Measurements from ENCODE around the gene VTI1A. TPM values are rescaled to one million over a fixed set of nuclear protein-coding genes. Genes with fewer than 3 reads are reported as not detected.

The VTI1A gene
- total RNA-seq, 1 experiment from 2014 or later = 18.1 TPM

GRCh38 chr10:112823007-112823406 is 376.0 kb downstream of the VTI1A start:
- H3K27ac ChIP-seq = no peak overlapping the region
- H3K79me2 ChIP-seq (ENCODE audit: low read depth) = no peaks in the 10 kb centered on the region
- no peaks in the 10 kb centered on the region for H3K36me3 ChIP-seq (ENCODE audit: low read depth)
- no peak for DNase-seq
- POLR2A ChIA-PET (ENCODE audit: unreplicated experiment) = no interaction called here
- no peaks in the 10 kb centered on the region for H3K9me3 ChIP-seq (ENCODE audit: insufficient read depth, low read depth)
- H3K27me3 ChIP-seq (ENCODE audit: insufficient read depth, low read depth) = no peaks in the 10 kb centered on the region
- H2AFZ ChIP-seq = no peak overlapping the region
- no peaks in the 10 kb centered on the region for H3F3A ChIP-seq (ENCODE audit: insufficient read depth, low read depth)
- 0 out of 2 replicates have a peak, but pooled peaks cover 5% of the 10 kb centered on the region for H3K4me1 ChIP-seq (replicated peaks; ENCODE audit: insufficient read depth)
- no peaks in the 10 kb centered on the region for H4K20me1 ChIP-seq (ENCODE audit: insufficient read depth)
- H3K9me2 ChIP-seq (ENCODE audit: insufficient read depth) = no peaks in the 10 kb centered on the region
- no TSS peak for BruUV-seq (replicated peaks)
- CTCF ChIA-PET = no interaction called here
- H3K4me2 ChIP-seq = no peak overlapping the region
- no peak for TF ChIP-seq CTCF (conservative IDR thresholded peaks at IDR 0.05)
- no peak for TF ChIP-seq EZH2 (IDR thresholded peaks at IDR 0.05; ENCODE audit: low read depth)
- intact Hi-C loops (cut with micrococcal nuclease; ENCODE audit: unreplicated experiment) = no loop called here
- H3K4me3 ChIP-seq = no peak overlapping the region

GRCh38 chr10:112823604-112824003 is 376.6 kb downstream of the VTI1A start:
- TF ChIP-seq CTCF (conservative IDR thresholded peaks at IDR 0.05) = no peak
- no peak for TF ChIP-seq EZH2 (IDR thresholded peaks at IDR 0.05; ENCODE audit: low read depth)
- no peak overlapping the region for H3K4me3 ChIP-seq
- H3K4me2 ChIP-seq = no peak overlapping the region
- H3K79me2 ChIP-seq (ENCODE audit: low read depth) = no peaks in the 10 kb centered on the region
- no peaks in the 10 kb centered on the region for H3K9me2 ChIP-seq (ENCODE audit: insufficient read depth)
- H3K27ac ChIP-seq = no peak overlapping the region
- H2AFZ ChIP-seq = no peak overlapping the region
- 0 out of 2 replicates have a peak, but pooled peaks cover 5% of the 10 kb centered on the region for H3K4me1 ChIP-seq (replicated peaks; ENCODE audit: insufficient read depth)
- H3K36me3 ChIP-seq (ENCODE audit: low read depth) = no peaks in the 10 kb centered on the region
- CTCF ChIA-PET = no interaction called here
- POLR2A ChIA-PET (ENCODE audit: unreplicated experiment) = no interaction called here
- H3K27me3 ChIP-seq (ENCODE audit: insufficient read depth, low read depth) = no peaks in the 10 kb centered on the region
- BruUV-seq (replicated peaks) = no TSS peak
- H3K9me3 ChIP-seq (ENCODE audit: insufficient read depth, low read depth) = no peaks in the 10 kb centered on the region
- intact Hi-C loops (cut with micrococcal nuclease; ENCODE audit: unreplicated experiment) = no loop called here
- no peaks in the 10 kb centered on the region for H4K20me1 ChIP-seq (ENCODE audit: insufficient read depth)
- no peaks in the 10 kb centered on the region for H3F3A ChIP-seq (ENCODE audit: insufficient read depth, low read depth)
- no peak for DNase-seq

- Histone ChIP-seq H3K4me1 (replicated peaks; ENCODE audit: insufficient read depth) (0 out of 2 replicates have a peak, but pooled peaks cover 5% of the 10 kb centered on the region), H3K9me2 (ENCODE audit: insufficient read depth) (no peaks in the 10 kb centered on the region), H3K36me3 (ENCODE audit: low read depth) (no peaks in the 10 kb centered on the region), H3K27ac (no peak overlapping the region), H3K4me2 (no peak overlapping the region), H3K79me2 (ENCODE audit: low read depth) (no peaks in the 10 kb centered on the region), H3K27me3 (ENCODE audit: insufficient read depth, low read depth) (no peaks in the 10 kb centered on the region), H3F3A (ENCODE audit: insufficient read depth, low read depth) (no peaks in the 10 kb centered on the region), H4K20me1 (ENCODE audit: insufficient read depth) (no peaks in the 10 kb centered on the region), H3K9me3 (ENCODE audit: insufficient read depth, low read depth) (no peaks in the 10 kb centered on the region), H3K4me3 (no peak overlapping the region), H2AFZ (no peak overlapping the region)
- intact Hi-C loops (cut with micrococcal nuclease; ENCODE audit: unreplicated experiment) = no loop called here
- CTCF ChIA-PET = no interaction called here
- TF ChIP-seq CTCF (conservative IDR thresholded peaks at IDR 0.05) (no peak), EZH2 (IDR thresholded peaks at IDR 0.05; ENCODE audit: low read depth) (no peak)
- DNase-seq = no peak
- BruUV-seq (replicated peaks) = no TSS peak
- POLR2A ChIA-PET (ENCODE audit: unreplicated experiment) = no interaction called here
Measured at GRCh38 chr10:112826018-112826697, 379.1 kb downstream of the VTI1A start.
